A673 (cell line): ENCODE data around the gene CRNKL1.

Source experiments
- CTCF ChIP-seq: fragments of 300-800, 200-600 bp; sonication (generic); conservative IDR thresholded peaks from 2 replicates; pipeline ENCODE4 v1.5.1; 2017; ENCODE audit warnings: low read depth, mild to moderate bottlenecking, antibody characterized with exemption, low read length, moderate library complexity, mixed read lengths
- EZH2 ChIP-seq: fragments of 200-600 bp; sonication (generic); IDR thresholded peaks from 2 replicates; pipeline ENCODE4 v1.6.1; 2017; ENCODE audit warnings: borderline replicate concordance, low read depth, mild to moderate bottlenecking, mixed read lengths, antibody characterized with exemption, low read length; ENCODE audit not compliant: poor library complexity, severe bottlenecking

GRCh38 chr20:20002101-20002998 lies 49.9 kb downstream of the CRNKL1 start:
- TF ChIP-seq CTCF, result no peak
- no peak for TF ChIP-seq EZH2
